Osteocyte (in vitro differentiated cells): Measurements from ENCODE around the gene SNRNP27. TPM values are rescaled to one million over a fixed set of nuclear protein-coding genes. Genes with fewer than 3 reads are reported as not detected.

ENCODE experiments used
- DNase-seq: peaks from one replicate; pipeline ENCODE4 v3.0.0; 2021; ENCODE audit warnings: mixed read lengths; ENCODE audit not compliant: unreplicated experiment; ENCODE audit errors: extremely low spot score
- H3K27ac Mint-ChIP-seq: one replicate; pipeline ENCODE4 v1.8.0; 2021; ENCODE audit warnings: mild to moderate bottlenecking, mixed read lengths; ENCODE audit not compliant: unreplicated experiment
- H3K27me3 Mint-ChIP-seq: one replicate; pipeline ENCODE4 v1.8.0; 2021; ENCODE audit warnings: mixed read lengths; ENCODE audit not compliant: unreplicated experiment
- H3K36me3 Mint-ChIP-seq: one replicate; pipeline ENCODE4 v1.8.0; 2021; ENCODE audit warnings: mixed read lengths; ENCODE audit not compliant: unreplicated experiment
- H3K4me1 Mint-ChIP-seq: one replicate; pipeline ENCODE4 v1.8.0; 2021; ENCODE audit warnings: mixed read lengths; ENCODE audit not compliant: unreplicated experiment
- H3K4me3 Mint-ChIP-seq: one replicate; pipeline ENCODE4 v1.8.0; 2021; ENCODE audit warnings: mild to moderate bottlenecking, moderate library complexity, mixed read lengths; ENCODE audit not compliant: unreplicated experiment
- H3K9me3 Mint-ChIP-seq: one replicate; pipeline ENCODE4 v1.8.0; 2021; ENCODE audit warnings: mixed read lengths; ENCODE audit not compliant: unreplicated experiment
- total RNA-seq: library from RNA; stranded (reverse); gene quantifications from 2 replicates; pipeline ENCODE4 v1.2.1, GENCODE V29; 2021
- TF ChIP-seq, protein P1 (sequence below): fragments of 200-600 bp; sonication (generic); IDR thresholded peaks from 2 replicates; pipeline ENCODE4 v1.5.0; 2021; ENCODE audit warnings: antibody characterized with exemption, mild to moderate bottlenecking, moderate library complexity

Gene SNRNP27
- total RNA-seq, 1 donor from 2014 or later = 49.2 TPM

DNA sequence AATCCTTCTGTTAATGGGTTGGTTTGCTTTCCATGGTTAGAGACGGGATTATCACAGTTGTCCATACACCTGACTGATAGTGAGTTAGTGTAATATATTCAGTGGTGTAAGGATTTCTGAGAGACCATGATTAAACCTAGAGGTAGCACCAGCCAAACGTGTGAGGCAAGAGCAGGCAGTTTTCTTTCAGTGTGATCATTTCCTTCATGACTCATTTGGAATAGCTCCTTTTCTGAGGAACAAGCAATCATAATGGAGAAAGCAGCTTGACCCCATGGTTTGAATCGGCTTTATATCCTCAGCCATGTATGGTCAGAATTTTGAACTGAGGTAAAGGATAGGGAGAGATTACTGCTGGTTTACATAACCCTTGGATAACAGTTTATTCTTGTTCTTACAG lies 24.1 kb downstream of the SNRNP27 start:
- no peak for DNase-seq
- Mint-ChIP-seq H3K27ac (no peak overlapping the region), H3K4me3 (no peak overlapping the region), H3K36me3 (peaks cover 7% of the 10 kb centered on the region), H3K4me1 (peaks cover 20% of the 10 kb centered on the region), H3K27me3 (no peaks in the 10 kb centered on the region), H3K9me3 (no peaks in the 10 kb centered on the region)
- TF ChIP-seq, protein P1, sequence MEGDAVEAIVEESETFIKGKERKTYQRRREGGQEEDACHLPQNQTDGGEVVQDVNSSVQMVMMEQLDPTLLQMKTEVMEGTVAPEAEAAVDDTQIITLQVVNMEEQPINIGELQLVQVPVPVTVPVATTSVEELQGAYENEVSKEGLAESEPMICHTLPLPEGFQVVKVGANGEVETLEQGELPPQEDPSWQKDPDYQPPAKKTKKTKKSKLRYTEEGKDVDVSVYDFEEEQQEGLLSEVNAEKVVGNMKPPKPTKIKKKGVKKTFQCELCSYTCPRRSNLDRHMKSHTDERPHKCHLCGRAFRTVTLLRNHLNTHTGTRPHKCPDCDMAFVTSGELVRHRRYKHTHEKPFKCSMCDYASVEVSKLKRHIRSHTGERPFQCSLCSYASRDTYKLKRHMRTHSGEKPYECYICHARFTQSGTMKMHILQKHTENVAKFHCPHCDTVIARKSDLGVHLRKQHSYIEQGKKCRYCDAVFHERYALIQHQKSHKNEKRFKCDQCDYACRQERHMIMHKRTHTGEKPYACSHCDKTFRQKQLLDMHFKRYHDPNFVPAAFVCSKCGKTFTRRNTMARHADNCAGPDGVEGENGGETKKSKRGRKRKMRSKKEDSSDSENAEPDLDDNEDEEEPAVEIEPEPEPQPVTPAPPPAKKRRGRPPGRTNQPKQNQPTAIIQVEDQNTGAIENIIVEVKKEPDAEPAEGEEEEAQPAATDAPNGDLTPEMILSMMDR = no peak

DNA sequence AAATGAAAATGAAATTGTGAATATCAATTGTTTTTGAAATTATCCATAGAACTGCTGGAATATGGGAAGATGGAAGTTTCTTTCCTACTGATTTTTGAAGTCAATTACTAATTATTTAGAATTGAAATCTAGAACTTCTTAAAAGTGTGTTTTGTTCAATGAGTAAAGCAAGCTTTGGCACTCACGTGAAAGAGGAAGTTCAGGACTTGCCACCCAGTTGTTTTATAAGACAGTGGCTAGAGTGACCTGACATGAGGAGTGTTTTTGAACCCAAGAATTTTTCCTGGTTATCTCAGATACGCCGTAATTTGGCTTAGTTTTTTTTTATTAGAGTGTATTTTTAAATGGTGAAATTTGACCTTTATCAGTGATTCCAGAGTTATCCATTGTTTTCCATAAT lies 24.6 kb downstream of the SNRNP27 start:
- no peaks in the 10 kb centered on the region for H3K27me3 Mint-ChIP-seq
- no peak for DNase-seq
- no peaks in the 10 kb centered on the region for H3K9me3 Mint-ChIP-seq
- TF ChIP-seq, protein P1 = no peak
- H3K4me3 Mint-ChIP-seq = no peak overlapping the region
- H3K4me1 Mint-ChIP-seq = peaks cover 19% of the 10 kb centered on the region
- peaks cover 7% of the 10 kb centered on the region for H3K36me3 Mint-ChIP-seq
- no peak overlapping the region for H3K27ac Mint-ChIP-seq

DNA sequence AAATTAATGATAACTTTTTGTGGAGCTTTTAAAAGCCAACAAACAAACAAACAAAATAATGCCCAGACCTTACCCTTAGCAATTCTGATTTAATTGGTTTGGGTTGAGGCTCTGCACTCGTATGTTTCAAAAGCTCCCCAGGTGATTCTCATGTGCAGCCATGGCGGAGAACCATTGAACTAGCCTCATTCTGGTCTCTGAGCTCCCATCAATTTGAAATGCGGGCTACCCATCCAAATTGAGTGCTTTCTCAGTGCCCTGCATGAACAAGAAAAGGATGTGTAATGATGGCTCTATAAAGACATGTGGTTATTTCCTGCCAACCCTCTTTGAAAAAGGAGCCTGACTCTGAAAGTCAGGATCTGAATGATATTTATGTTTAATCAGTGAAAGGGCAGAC lies 29.4 kb downstream of the SNRNP27 start:
- no peak overlapping the region for H3K27ac Mint-ChIP-seq
- peaks cover 9% of the 10 kb centered on the region for H3K36me3 Mint-ChIP-seq
- H3K9me3 Mint-ChIP-seq = no peaks in the 10 kb centered on the region
- TF ChIP-seq, protein P1 = no peak
- no peaks in the 10 kb centered on the region for H3K27me3 Mint-ChIP-seq
- no peaks in the 10 kb centered on the region for H3K4me1 Mint-ChIP-seq
- H3K4me3 Mint-ChIP-seq = no peak overlapping the region
- no peak for DNase-seq

DNA sequence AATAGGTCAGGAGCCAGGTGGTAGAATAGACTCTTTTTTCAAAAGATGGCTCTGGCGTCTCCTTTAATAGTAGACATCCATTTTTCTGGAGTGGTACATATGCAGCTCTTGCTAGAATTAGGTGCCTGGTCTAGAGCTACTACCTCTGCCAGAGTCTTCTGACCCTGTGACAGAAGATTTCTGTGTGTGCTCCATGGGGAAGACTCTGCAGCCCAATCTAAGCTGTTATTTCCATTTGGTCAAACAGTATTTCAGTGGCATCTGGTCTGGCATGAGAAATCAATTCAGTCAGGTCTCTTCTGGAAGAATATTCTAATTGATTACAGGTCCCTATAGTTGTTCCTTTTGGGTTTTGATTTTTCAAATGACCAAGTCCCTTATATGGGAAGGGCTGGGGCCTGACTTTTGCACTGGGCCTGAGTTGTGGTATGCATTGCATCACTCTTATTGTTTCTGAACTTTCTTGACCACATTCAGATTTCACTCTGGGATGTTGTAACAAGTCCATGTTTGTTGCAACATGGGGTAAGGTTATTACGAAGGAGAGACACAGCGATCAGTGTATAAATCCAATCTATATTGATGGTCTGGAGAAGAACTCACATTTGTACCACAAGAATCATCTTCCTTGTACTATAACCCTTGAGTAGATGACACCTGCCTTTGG lies 33.2 kb downstream of the SNRNP27 start:
- Mint-ChIP-seq H3K27me3 (no peaks in the 10 kb centered on the region), H3K4me1 (peaks cover under 1% of the 10 kb centered on the region), H3K36me3 (peaks cover 4% of the 10 kb centered on the region), H3K4me3 (no peak overlapping the region), H3K27ac (no peak overlapping the region), H3K9me3 (no peaks in the 10 kb centered on the region)
- no peak for DNase-seq
- TF ChIP-seq, protein P1 = no peak

DNA sequence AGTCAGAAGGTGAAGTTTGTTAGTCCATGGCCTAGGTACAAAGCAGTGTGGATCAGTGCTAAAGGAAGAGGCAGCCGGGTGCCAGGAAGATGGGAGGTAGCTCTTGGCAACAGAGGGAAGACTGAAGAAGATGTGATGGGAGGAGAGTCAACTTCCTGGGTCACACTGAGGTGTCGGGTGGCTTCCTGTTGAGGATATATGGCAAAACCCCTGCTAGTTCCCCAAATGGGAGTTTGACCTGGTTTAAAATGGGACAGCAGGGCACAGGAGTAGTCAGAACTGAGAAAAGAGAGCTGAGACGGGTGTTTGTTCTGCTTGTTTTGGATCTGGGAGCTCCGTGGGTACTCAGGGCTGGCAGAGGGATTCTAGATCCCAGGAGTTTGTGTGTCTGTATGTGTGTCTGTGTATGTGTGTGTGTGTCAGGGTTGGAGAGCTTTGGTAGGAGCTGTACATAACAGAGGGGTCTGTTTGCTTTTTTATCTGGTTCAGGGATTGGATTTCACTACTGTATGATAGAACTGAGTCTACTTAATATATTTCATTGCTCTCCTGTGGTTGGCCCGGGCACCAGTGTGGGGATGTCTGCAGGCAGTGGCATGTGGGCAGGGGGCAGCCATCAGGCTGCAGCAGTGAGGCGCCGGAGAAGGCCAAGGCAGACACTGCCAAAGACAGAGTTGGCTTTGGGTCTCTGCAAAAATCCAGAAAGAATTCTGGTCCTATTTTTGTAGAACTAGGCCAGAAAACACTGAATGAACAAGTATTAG lies 38.3 kb downstream of the SNRNP27 start:
- Mint-ChIP-seq H3K4me1 (peaks cover 16% of the 10 kb centered on the region), H3K4me3 (no peak overlapping the region), H3K27ac (no peak overlapping the region), H3K27me3 (no peaks in the 10 kb centered on the region), H3K9me3 (no peaks in the 10 kb centered on the region), H3K36me3 (peaks cover 16% of the 10 kb centered on the region)
- no peak for DNase-seq
- TF ChIP-seq, protein P1 = no peak
